ENCODE data around the gene KCNJ6.
"Not testable (repeated sequence)": the region's sequence is repeated elsewhere in the genome, so short reads cannot be mapped to it uniquely, and the experiment has no call there.

Gene KCNJ6

GRCh38 chr21:37770461-37770860, 145.8 kb downstream of the KCNJ6 start:
- Mint-ChIP-seq H3K36me3 (ENCODE audit: insufficient read depth) (no peaks in the 10 kb centered on the region), H3K27me3 (peaks cover 32% of the 10 kb centered on the region), H3K4me3 (no peak overlapping the region), H3K4me1 (no peaks in the 10 kb centered on the region), H3K9me3 (no peaks in the 10 kb centered on the region), H3K27ac (ENCODE audit: low read depth) (no peak overlapping the region)
- DNase-seq (ENCODE audit: low spot score in 2 of 2) (no peak), ATAC-seq (replicated peaks; ENCODE audit: extremely low read depth, poor library complexity, severe bottlenecking) (no peak)

GRCh38 chr21:37769656-37770055, 146.6 kb downstream of the KCNJ6 start:
- DNase-seq (ENCODE audit: low spot score in 2 of 2) (no peak), ATAC-seq (replicated peaks; ENCODE audit: extremely low read depth, poor library complexity, severe bottlenecking) (no peak)
- no peak overlapping the region for H3K27ac Mint-ChIP-seq (ENCODE audit: low read depth)
- peaks cover 32% of the 10 kb centered on the region for H3K27me3 Mint-ChIP-seq
- H3K4me1 Mint-ChIP-seq = no peaks in the 10 kb centered on the region
- no peaks in the 10 kb centered on the region for H3K36me3 Mint-ChIP-seq (ENCODE audit: insufficient read depth)
- no peak overlapping the region for H3K4me3 Mint-ChIP-seq
- H3K9me3 Mint-ChIP-seq = no peaks in the 10 kb centered on the region

- H3K27me3 Mint-ChIP-seq = peaks cover 20% of the 10 kb centered on the region
- H3K36me3 Mint-ChIP-seq (ENCODE audit: insufficient read depth) = no peaks in the 10 kb centered on the region
- no peak overlapping the region for H3K27ac Mint-ChIP-seq (ENCODE audit: low read depth)
- H3K4me1 Mint-ChIP-seq = no peaks in the 10 kb centered on the region
- ATAC-seq (replicated peaks; ENCODE audit: extremely low read depth, poor library complexity, severe bottlenecking) (no peak), DNase-seq (ENCODE audit: low spot score in 2 of 2) (no peak)
- H3K4me3 Mint-ChIP-seq = no peak overlapping the region
- no peaks in the 10 kb centered on the region for H3K9me3 Mint-ChIP-seq
Observed at GRCh38 chr21:37767984-37768383, 148.3 kb downstream of the KCNJ6 start.

DNA sequence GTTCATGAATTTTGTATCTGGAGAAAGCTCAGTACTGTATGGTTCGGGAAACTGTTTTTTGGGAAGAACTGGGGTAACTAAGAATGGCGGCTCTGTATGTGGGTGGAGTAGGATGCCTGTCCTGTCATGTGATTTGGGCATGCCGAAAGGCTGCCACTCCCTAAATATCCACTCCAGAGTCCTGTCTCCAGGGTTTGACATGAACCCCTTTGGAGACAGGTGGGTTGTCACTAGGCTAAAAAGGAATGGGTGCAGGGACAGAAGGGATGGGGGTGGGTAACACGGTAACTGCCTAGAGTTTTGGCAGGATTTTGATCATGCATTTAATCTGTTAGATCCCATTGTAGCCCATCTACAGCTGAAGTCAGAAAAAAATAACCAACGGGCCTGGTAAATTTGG, 150.1 kb downstream of the KCNJ6 start:
- H3K27ac Mint-ChIP-seq (ENCODE audit: low read depth) = no peak overlapping the region
- H3K36me3 Mint-ChIP-seq (ENCODE audit: insufficient read depth) = no peaks in the 10 kb centered on the region
- H3K9me3 Mint-ChIP-seq = no peaks in the 10 kb centered on the region
- peaks cover 20% of the 10 kb centered on the region for H3K27me3 Mint-ChIP-seq
- DNase-seq (ENCODE audit: low spot score in 2 of 2) = no peak
- H3K4me3 Mint-ChIP-seq = no peak overlapping the region
- H3K4me1 Mint-ChIP-seq = no peaks in the 10 kb centered on the region
- ATAC-seq (replicated peaks; ENCODE audit: extremely low read depth, poor library complexity, severe bottlenecking) = no peak

GRCh38 chr21:37765221-37765900, 150.9 kb downstream of the KCNJ6 start:
- H3K4me3 Mint-ChIP-seq = no peak overlapping the region
- no peaks in the 10 kb centered on the region for H3K4me1 Mint-ChIP-seq
- H3K27me3 Mint-ChIP-seq = peaks cover 20% of the 10 kb centered on the region
- DNase-seq (ENCODE audit: low spot score in 2 of 2) = no peak
- no peaks in the 10 kb centered on the region for H3K9me3 Mint-ChIP-seq
- ATAC-seq (replicated peaks; ENCODE audit: extremely low read depth, poor library complexity, severe bottlenecking) = no peak
- H3K36me3 Mint-ChIP-seq (ENCODE audit: insufficient read depth) = no peaks in the 10 kb centered on the region
- H3K27ac Mint-ChIP-seq (ENCODE audit: low read depth) = no peak overlapping the region

- Mint-ChIP-seq H3K27ac (ENCODE audit: low read depth) (no peak overlapping the region), H3K36me3 (ENCODE audit: insufficient read depth) (no peaks in the 10 kb centered on the region), H3K4me1 (no peaks in the 10 kb centered on the region), H3K9me3 (no peaks in the 10 kb centered on the region), H3K4me3 (no peak overlapping the region), H3K27me3 (peaks cover 20% of the 10 kb centered on the region)
- ATAC-seq (replicated peaks; ENCODE audit: extremely low read depth, poor library complexity, severe bottlenecking) (no peak), DNase-seq (ENCODE audit: low spot score in 2 of 2) (no peak)
Observed at GRCh38 chr21:37764691-37765090, 151.6 kb downstream of the KCNJ6 start.

DNA sequence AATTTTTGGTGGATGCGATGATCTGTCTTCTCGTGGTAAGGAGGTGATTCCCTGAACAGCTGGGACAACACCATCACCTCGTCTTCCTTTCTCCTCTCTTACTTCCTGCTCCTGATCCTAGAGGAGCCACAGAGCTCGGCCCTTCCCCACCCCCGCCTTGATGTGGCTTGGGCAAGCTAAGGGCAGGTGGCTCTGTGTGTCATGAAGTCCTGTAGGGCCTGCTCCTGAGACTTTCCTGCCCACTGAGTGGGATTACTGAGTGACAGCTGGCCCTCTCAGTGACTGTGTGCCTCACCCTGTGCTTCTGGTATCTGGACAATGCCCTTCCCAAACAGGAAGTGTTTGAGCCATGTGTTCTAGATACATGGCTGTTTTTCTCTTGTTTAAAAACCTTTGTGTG, 153.0 kb downstream of the KCNJ6 start:
- H3K4me1 Mint-ChIP-seq = no peaks in the 10 kb centered on the region
- no peaks in the 10 kb centered on the region for H3K36me3 Mint-ChIP-seq (ENCODE audit: insufficient read depth)
- H3K9me3 Mint-ChIP-seq = no peaks in the 10 kb centered on the region
- H3K27ac Mint-ChIP-seq (ENCODE audit: low read depth) = no peak overlapping the region
- peaks cover 12% of the 10 kb centered on the region for H3K27me3 Mint-ChIP-seq
- no peak for DNase-seq (ENCODE audit: low spot score in 2 of 2)
- H3K4me3 Mint-ChIP-seq = no peak overlapping the region
- no peak for ATAC-seq (replicated peaks; ENCODE audit: extremely low read depth, poor library complexity, severe bottlenecking)

DNA sequence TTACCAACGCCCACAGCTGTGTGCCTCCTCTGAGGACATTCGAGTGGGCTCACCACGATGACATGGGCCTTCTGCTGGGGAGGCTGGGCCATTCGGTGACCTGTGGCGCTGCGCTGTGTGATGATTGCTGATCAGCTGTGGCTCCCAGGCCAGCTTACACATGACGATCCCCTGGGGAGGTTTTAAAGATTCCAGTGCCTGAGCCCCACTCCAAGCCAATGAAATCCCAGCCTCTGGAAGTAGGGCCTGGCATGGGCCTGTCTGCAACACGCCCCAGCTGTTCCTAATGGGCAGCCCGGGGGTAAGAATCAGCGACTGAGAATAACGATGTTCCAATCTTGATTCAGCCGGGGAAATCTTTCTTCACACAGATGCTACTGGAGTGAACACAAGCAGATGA, 153.7 kb downstream of the KCNJ6 start:
- no peak overlapping the region for H3K27ac Mint-ChIP-seq (ENCODE audit: low read depth)
- no peaks in the 10 kb centered on the region for H3K4me1 Mint-ChIP-seq
- no peaks in the 10 kb centered on the region for H3K36me3 Mint-ChIP-seq (ENCODE audit: insufficient read depth)
- ATAC-seq (replicated peaks; ENCODE audit: extremely low read depth, poor library complexity, severe bottlenecking) (no peak), DNase-seq (ENCODE audit: low spot score in 2 of 2) (no peak)
- no peak overlapping the region for H3K4me3 Mint-ChIP-seq
- H3K9me3 Mint-ChIP-seq = no peaks in the 10 kb centered on the region
- peaks cover 11% of the 10 kb centered on the region for H3K27me3 Mint-ChIP-seq

- not testable (repeated sequence) for H3K4me1 Mint-ChIP-seq; DNase-seq (ENCODE audit: low spot score in 2 of 2); H3K4me3 Mint-ChIP-seq; H3K27ac Mint-ChIP-seq (ENCODE audit: low read depth); H3K9me3 Mint-ChIP-seq; H3K36me3 Mint-ChIP-seq (ENCODE audit: insufficient read depth); H3K27me3 Mint-ChIP-seq; ATAC-seq (replicated peaks; ENCODE audit: extremely low read depth, poor library complexity, severe bottlenecking)
Observed at GRCh38 chr21:37761406-37761805, 154.9 kb downstream of the KCNJ6 start.

- no peaks in the 10 kb centered on the region for H3K4me1 Mint-ChIP-seq
- H3K36me3 Mint-ChIP-seq (ENCODE audit: insufficient read depth) = no peaks in the 10 kb centered on the region
- H3K27me3 Mint-ChIP-seq = no peaks in the 10 kb centered on the region
- no peak overlapping the region for H3K27ac Mint-ChIP-seq (ENCODE audit: low read depth)
- H3K9me3 Mint-ChIP-seq = no peaks in the 10 kb centered on the region
- DNase-seq (ENCODE audit: low spot score in 2 of 2) (no peak), ATAC-seq (replicated peaks; ENCODE audit: extremely low read depth, poor library complexity, severe bottlenecking) (no peak)
- H3K4me3 Mint-ChIP-seq = no peak overlapping the region
Observed at GRCh38 chr21:37759777-37760176, 156.5 kb downstream of the KCNJ6 start.

DNA sequence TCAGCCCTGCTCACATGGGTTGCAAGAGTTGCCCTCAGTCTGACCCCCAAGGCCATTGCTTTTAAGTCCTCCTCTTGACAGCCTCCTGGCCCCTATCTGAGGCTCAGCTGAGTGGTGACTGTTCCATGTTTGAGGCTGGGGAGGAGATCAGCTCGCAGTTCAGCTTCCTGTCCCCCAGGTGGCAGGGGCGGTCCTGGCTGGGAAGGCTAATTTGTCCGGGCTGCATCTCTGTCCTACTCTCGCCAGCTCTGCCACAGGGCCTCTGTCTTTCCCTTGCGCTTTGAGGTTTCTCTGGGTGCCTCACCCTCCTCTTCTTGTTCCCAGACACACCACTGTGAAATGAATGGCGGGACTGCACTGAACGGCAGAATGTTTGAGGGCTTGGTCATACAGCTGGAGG, 157.3 kb downstream of the KCNJ6 start:
- ATAC-seq (replicated peaks; ENCODE audit: extremely low read depth, poor library complexity, severe bottlenecking) = no peak
- Mint-ChIP-seq H3K27me3 (no peaks in the 10 kb centered on the region), H3K4me1 (no peaks in the 10 kb centered on the region), H3K36me3 (ENCODE audit: insufficient read depth) (no peaks in the 10 kb centered on the region), H3K27ac (ENCODE audit: low read depth) (no peak overlapping the region), H3K4me3 (no peak overlapping the region), H3K9me3 (no peaks in the 10 kb centered on the region)
- no peak for DNase-seq (ENCODE audit: low spot score in 2 of 2)

- Mint-ChIP-seq H3K27me3 (peaks cover 4% of the 10 kb centered on the region), H3K9me3 (no peaks in the 10 kb centered on the region), H3K4me1 (no peaks in the 10 kb centered on the region), H3K27ac (ENCODE audit: low read depth) (no peak overlapping the region), H3K4me3 (no peak overlapping the region), H3K36me3 (ENCODE audit: insufficient read depth) (no peaks in the 10 kb centered on the region)
- ATAC-seq (replicated peaks; ENCODE audit: extremely low read depth, poor library complexity, severe bottlenecking) (no peak), DNase-seq (ENCODE audit: low spot score in 2 of 2) (no peak)
Observed at GRCh38 chr21:37757606-37758376, 158.5 kb downstream of the KCNJ6 start.

DNA sequence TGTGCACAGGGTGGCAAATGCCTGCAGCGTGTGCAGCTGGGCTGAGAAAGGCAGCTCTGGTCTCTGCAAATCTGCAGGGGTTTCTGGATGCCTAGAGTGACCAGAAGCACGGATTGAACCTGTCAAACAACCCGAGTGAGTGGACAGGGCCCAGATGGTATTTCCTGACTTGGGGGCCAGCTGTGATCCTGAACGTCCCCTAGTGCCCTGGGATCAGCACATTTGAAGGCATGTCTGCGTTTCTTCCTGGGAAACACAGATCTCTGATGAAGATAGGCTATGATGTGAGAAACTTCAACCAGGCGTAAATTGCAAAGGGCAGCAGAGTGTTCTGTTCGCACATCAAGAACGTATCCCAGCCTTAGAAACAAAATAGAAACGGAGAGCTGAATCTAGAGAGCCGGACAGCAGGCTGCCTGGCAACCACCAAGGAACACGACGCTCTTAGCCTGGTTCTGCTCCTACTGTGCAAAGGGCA, 163.1 kb downstream of the KCNJ6 start:
- Mint-ChIP-seq H3K27ac (ENCODE audit: low read depth) (no peak overlapping the region), H3K36me3 (ENCODE audit: insufficient read depth) (no peaks in the 10 kb centered on the region)

More for the DNA sequence above, 163.1 kb downstream of the KCNJ6 start:
- Mint-ChIP-seq H3K27me3 (peaks cover 36% of the 10 kb centered on the region), H3K4me3 (no peak overlapping the region), H3K4me1 (no peaks in the 10 kb centered on the region), H3K9me3 (no peaks in the 10 kb centered on the region)
- ATAC-seq (replicated peaks; ENCODE audit: extremely low read depth, poor library complexity, severe bottlenecking) (no peak), DNase-seq (ENCODE audit: low spot score in 2 of 2) (no peak)
